Calu3 (cell line): Measurements from ENCODE around the gene MAMDC4. TPM values are rescaled to one million over a fixed set of nuclear protein-coding genes. Genes with fewer than 3 reads are reported as not detected.
"Not testable (repeated sequence)": the region's sequence is repeated elsewhere in the genome, so short reads cannot be mapped to it uniquely, and the experiment has no call there.

Experiments used
- BruUV-seq: library from RNA; stranded (reverse); fragments of 400-500 nt; replicated peaks from 2 replicates; lab custom pipeline; 2021; lab: Mats Ljungman, UMichigan
- CTCF ChIA-PET: fragments of 300-600 bp; sonication (Branson Sonifier 250); formaldehyde crosslinking; loops from one replicate; lab custom pipeline; 2022; ENCODE audit warnings: antibody characterized with exemption; lab: Charles Lee
- DNase-seq: peaks from one replicate; pipeline ENCODE4 v3.0.0; 2022
- H3K27ac Mint-ChIP-seq: one replicate; pipeline ENCODE4 v1.8.0; 2022; ENCODE audit warnings: mixed read lengths; ENCODE audit not compliant: unreplicated experiment
- H3K27me3 Mint-ChIP-seq: one replicate; pipeline ENCODE4 v1.8.0; 2022; ENCODE audit warnings: mixed read lengths; ENCODE audit not compliant: unreplicated experiment
- H3K36me3 Mint-ChIP-seq: one replicate; pipeline ENCODE4 v1.8.0; 2022; ENCODE audit warnings: mild to moderate bottlenecking, moderate library complexity, mixed read lengths; ENCODE audit not compliant: insufficient read depth, unreplicated experiment
- H3K4me1 Mint-ChIP-seq: one replicate; pipeline ENCODE4 v1.8.0; 2022; ENCODE audit warnings: mild to moderate bottlenecking, low read depth, mixed read lengths; ENCODE audit not compliant: unreplicated experiment
- H3K4me3 Mint-ChIP-seq: one replicate; pipeline ENCODE4 v1.8.0; 2022; ENCODE audit warnings: mild to moderate bottlenecking, low read depth, moderate library complexity, mixed read lengths; ENCODE audit not compliant: unreplicated experiment
- H3K9me3 Mint-ChIP-seq: one replicate; pipeline ENCODE4 v1.8.0; 2022; ENCODE audit warnings: low read depth, mixed read lengths; ENCODE audit not compliant: unreplicated experiment
- CTCF ChIP-seq: fragments of 200-600 bp; IDR thresholded peaks from one replicate; pipeline ENCODE4 v1.8.0; 2022; ENCODE audit warnings: antibody characterized with exemption; ENCODE audit not compliant: unreplicated experiment
- intact Hi-C: fragments of 100-400 bp; cut with micrococcal nuclease; formaldehyde crosslinking; loops from one replicate; pipeline ENCODE4 v1.10.0; 2022; ENCODE audit not compliant: unreplicated experiment
- total RNA-seq: library from RNA; stranded (reverse); gene quantifications from 2 replicates; pipeline ENCODE4 v1.2.3, GENCODE V29; 2022

Gene MAMDC4
- total RNA-seq, 1 experiment from 2014 or later, result 3.6 TPM

GRCh38 chr9:136865041-136865767 is 13.1 kb downstream of the MAMDC4 start:
- no peak for DNase-seq
- H3K27ac Mint-ChIP-seq, result peak overlapping the region; percentile 24
- no TSS peak for BruUV-seq
- H3K4me3 Mint-ChIP-seq, result peak overlapping the region; percentile 74
- intact Hi-C loops, result no loop called here
- TF ChIP-seq CTCF, result no peak
- H3K27me3 Mint-ChIP-seq, result no peaks in the 10 kb centered on the region
- CTCF ChIA-PET, result no interaction called here
- no peaks in the 10 kb centered on the region for H3K4me1 Mint-ChIP-seq
- no peaks in the 10 kb centered on the region for H3K9me3 Mint-ChIP-seq
- H3K36me3 Mint-ChIP-seq, result peaks cover 31% of the 10 kb centered on the region

GRCh38 chr9:136865768-136866103 is 13.6 kb downstream of the MAMDC4 start:
- peak overlapping the region; percentile 24 for H3K27ac Mint-ChIP-seq
- no peaks in the 10 kb centered on the region for H3K9me3 Mint-ChIP-seq
- DNase-seq, result no peak
- no peaks in the 10 kb centered on the region for H3K27me3 Mint-ChIP-seq
- H3K4me3 Mint-ChIP-seq, result peak overlapping the region; percentile 74
- CTCF ChIA-PET, result no interaction called here
- TF ChIP-seq CTCF, result no peak
- peaks cover 31% of the 10 kb centered on the region for H3K36me3 Mint-ChIP-seq
- intact Hi-C loops, result no loop called here
- no TSS peak for BruUV-seq
- no peaks in the 10 kb centered on the region for H3K4me1 Mint-ChIP-seq

- H3K4me1 Mint-ChIP-seq, H3K27me3 Mint-ChIP-seq, H3K27ac Mint-ChIP-seq, intact Hi-C loops, DNase-seq, H3K9me3 Mint-ChIP-seq: not testable (repeated sequence)
- CTCF ChIA-PET, result interaction anchor here (1.4 kb wide), 1 partner anchor 15 kb away, joined by 4 read pairs; no protein-coding TSS in a partner anchor
- peak overlapping the region; percentile 74 for H3K4me3 Mint-ChIP-seq
- BruUV-seq, result TSS peak; percentile 81
- peaks cover 31% of the 10 kb centered on the region for H3K36me3 Mint-ChIP-seq
These were observed 14.8 kb downstream of the MAMDC4 start for GRCh38 chr9:136866898-136867421.

GRCh38 chr9:136867480-136867879 is 15.3 kb downstream of the MAMDC4 start:
- Mint-ChIP-seq H3K27ac (no peak overlapping the region), H3K9me3 (no peaks in the 10 kb centered on the region), H3K4me3 (no peak overlapping the region), H3K36me3 (peaks cover 27% of the 10 kb centered on the region), H3K4me1 (no peaks in the 10 kb centered on the region), H3K27me3 (no peaks in the 10 kb centered on the region)
- intact Hi-C loops, result no loop called here
- no peak for TF ChIP-seq CTCF
- CTCF ChIA-PET, result interaction anchor here (1.4 kb wide), 1 partner anchor 14 kb away, joined by 4 read pairs; no protein-coding TSS in a partner anchor
- no peak for DNase-seq
- no TSS peak for BruUV-seq

- intact Hi-C loops, result no loop called here
- TF ChIP-seq CTCF, result no peak
- H3K4me3 Mint-ChIP-seq, result no peak overlapping the region
These were observed 15.8 kb downstream of the MAMDC4 start for GRCh38 chr9:136867917-136868316.

More at GRCh38 chr9:136867917-136868316, 15.8 kb downstream of the MAMDC4 start:
- Mint-ChIP-seq H3K9me3 (no peaks in the 10 kb centered on the region), H3K27me3 (no peaks in the 10 kb centered on the region), H3K36me3 (peaks cover 24% of the 10 kb centered on the region), H3K4me1 (no peaks in the 10 kb centered on the region), H3K27ac (no peak overlapping the region)
- DNase-seq, result no peak
- CTCF ChIA-PET, result interaction anchor here (1.4 kb wide), 1 partner anchor 14 kb away, joined by 4 read pairs; no protein-coding TSS in a partner anchor
- no TSS peak for BruUV-seq
